HG03457 (cell line): ENCODE measurements around the gene GABBR2.
"Not testable (repeated sequence)": the region's sequence is repeated elsewhere in the genome, so short reads cannot be mapped to it uniquely, and the experiment has no call there.

Experiments
- ATAC-seq: cut with Tn5 transposase; IDR thresholded peaks from one replicate; pipeline ENCODE4 v1.9.1; 2021; ENCODE audit warnings: moderate number of reproducible peaks; ENCODE audit not compliant: unreplicated experiment

Gene GABBR2

DNA sequence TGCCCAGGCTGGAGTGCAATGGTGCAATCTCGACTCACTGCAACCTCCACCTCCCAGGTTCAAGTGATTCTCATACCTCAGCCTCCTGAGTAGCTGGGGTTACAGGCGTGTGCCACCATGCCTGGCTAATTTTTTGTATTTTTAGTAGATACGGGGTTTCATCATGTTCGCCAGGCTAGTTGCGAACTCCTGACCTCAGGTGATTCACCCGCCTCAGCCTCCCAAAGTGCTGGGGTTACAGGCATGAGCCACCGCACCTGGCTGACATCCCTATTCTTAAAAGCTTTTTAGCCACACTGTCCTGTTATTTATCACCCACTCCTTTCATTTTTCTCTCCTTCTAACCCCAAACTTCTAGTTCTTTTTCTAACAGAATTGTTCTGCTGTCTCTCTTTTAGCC is 425.6 kb downstream of the GABBR2 start:
- ATAC-seq = not testable (repeated sequence)

DNA sequence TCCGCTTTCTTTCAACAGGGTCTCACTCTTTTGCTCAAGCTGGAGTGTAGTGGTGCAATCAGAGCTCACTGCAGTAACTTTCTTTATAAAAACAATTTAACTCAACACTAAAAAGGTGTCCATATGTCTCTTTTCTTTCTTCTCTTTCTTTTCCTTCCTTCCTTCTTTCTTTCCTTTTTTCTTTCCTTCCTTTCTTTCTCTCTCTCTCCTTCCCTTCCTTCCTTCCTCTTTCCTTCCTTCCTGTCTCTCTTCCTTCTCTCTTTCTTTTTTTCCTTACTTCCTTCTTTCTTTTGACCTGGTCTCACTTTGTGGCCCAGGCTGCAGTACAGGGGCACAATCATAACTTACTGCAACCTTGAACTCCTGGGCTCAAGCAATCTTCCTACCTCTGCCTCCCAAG is 427.5 kb downstream of the GABBR2 start:
- ATAC-seq = no peak

DNA sequence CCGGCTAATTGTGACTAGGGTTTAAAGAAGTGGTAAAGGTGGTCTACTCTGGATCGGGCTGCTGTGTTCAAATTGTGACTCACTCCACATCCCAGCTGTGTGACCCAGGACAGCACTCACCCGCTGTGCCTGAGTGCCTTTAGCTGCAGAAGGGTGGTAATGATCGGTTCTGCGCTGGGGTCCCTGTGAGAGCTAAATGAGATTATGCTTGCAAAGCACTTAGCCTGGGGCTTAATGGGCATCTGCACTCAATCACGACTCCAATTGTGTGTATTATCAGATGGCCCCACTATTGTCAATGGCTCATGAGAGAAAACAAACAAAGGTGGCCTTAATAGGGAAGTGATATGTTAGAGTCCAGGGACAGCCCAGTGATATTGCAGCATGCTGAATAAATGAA is 428.2 kb downstream of the GABBR2 start:
- no peak for ATAC-seq

DNA sequence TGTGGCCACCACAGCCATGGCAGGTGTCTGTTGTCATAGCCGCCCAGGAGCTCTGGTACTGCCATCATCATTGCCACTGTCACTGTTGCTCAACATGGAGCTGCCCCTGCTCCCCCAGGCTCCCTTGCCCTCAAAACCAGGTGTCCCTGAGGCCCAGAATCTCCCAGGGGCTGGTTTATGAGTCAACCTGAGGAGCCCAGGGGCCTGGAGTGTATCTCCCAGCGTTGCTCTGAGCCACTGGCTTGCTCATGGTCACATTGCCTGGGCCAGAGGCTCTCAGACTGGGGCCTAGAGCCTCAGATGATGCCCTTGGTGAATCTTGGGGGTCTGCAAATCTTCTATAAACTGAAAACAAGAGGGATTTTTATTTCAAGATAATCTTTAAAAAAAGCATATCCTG is 428.6 kb downstream of the GABBR2 start:
- ATAC-seq = no peak

DNA sequence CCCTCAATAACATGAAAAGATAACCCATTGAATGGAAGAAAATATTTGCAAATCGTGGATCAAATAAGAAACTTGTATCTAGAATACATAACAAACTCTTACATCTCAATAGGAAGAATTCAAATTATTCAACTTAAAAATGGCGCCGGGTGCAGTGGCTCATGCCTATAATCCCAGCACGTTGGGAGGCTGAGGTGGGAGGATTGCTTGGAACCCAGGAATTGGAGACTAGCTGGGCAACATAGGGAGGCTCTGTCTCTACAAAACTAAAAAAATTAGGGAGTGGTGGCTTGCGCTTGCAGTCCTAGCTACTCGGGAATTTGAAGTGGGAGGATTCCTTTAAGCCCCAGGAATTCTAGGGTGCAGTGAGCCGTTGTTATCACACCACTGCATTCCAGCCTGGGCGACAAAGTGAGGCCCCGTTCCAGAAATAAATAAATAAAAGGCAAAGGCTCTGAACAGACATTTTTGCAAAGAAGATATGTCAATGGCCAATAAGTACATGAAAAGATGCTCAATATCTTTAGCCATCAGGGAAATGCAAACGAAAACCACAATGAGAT is 431.7 kb downstream of the GABBR2 start:
- no peak for ATAC-seq

DNA sequence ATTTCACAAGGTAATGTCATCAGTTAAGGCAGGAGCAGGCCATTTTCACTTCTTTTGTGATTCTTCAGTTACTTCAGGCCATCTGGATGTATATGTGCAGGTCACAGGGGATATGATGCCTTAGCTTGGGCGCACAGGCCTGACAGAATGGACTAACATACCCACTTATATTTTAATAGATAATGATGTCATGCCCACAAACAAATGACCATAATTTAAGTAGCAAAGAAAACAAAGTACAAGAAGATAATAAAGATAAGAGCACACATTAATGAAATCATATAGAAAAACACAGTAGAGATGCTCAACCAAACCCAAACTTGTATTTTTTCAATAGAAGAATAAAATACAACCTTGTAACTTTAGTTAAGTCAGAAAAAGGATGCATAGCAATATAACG is 433.6 kb downstream of the GABBR2 start:
- ATAC-seq = no peak

DNA sequence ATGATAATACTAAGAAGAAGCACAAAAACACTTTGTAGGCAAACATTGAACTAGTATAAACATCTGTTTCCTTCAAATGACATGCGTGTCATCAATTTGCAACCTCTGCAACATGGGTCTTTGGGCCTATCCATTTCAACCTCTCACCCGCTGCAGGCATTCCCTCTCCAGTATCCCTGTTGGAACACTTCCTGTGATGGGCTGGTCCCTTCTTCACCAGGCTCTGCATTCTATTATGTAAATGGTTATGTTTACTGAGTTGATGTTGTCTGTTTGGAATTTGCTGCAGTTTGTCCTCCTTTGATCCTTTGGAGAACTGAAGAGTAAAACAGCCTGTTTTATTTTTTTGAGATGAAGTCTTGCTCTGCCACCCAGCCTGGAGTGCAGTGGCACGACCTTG is 436.7 kb downstream of the GABBR2 start:
- ATAC-seq = no peak

DNA sequence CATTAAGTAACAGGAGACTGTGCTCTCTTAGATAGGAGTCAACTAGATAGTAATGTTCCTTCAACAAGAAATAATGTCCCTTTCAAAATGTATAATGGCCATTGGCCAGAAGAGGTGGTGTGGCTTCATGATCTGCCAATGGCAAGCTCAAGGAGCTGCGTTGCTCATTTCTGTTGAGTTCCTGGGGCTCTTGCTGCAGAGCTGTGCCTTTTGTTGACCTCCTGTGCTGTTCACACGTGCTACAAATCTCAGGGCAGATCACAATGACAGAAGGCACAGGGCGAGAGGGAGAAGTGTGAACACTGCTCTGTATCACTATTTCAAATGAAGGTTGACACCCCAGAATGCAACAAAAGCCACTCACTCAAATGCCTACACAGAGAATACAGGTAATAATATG is 437.3 kb downstream of the GABBR2 start:
- no peak for ATAC-seq

DNA sequence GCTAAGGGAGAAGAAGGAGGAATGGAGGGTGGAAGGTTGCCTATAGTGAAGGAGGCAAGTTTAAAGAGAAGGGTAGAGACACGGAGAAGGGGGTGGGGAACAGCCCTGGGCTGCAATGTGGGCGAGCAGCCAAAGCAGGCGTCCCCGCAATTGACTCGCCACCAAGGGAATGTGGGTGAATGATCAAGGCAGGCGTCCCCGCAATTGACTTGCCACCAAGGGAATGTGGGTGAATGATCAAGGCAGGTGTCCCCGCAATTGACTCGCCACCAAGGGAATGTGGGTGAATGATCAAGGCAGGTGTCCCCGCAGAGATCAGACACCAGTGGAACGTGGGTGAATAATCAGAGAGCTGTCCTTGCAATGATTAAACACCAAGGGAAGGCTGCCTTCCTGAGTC is 438.5 kb downstream of the GABBR2 start:
- not testable (repeated sequence) for ATAC-seq

DNA sequence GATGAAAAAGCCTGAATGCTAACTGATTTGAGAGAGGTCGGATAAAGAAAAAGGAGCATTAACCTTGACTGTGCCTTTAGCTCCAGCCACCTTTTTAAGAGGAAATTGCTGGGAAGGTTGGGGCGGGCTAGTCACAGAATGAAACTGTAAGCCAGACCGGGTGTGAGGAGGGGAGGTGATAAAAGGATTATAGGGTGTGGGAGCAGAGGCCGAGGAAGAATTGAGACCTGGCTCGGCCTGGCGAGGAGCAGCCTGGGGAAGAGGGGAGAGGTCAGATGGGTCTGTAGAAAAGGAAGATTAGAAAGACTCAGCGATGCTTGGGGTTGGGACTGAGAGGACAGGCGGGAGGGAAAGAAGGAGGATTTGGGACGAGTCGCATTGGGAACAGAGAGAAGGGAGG is 439.1 kb downstream of the GABBR2 start:
- ATAC-seq = not testable (repeated sequence)

DNA sequence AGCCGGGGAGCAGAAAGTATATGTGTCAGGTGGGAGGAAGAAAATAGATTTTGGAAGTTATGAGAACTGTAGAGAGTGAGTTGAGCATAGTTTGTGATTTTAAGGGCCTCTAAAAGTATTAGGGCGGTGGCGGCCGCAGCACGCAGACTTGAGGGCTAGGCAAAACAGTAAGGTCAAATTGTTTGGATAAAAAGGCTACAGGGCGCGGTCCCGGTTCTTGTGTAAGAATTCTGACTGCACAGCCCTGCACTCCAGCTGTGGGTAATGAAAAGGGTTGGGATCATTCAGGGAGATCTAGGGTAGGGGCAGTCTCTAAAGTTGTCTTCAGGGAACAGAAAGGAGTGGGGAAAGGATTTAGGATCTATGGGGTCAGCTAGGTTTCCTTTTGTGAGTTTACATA is 441.2 kb downstream of the GABBR2 start:
- ATAC-seq = not testable (repeated sequence)

DNA sequence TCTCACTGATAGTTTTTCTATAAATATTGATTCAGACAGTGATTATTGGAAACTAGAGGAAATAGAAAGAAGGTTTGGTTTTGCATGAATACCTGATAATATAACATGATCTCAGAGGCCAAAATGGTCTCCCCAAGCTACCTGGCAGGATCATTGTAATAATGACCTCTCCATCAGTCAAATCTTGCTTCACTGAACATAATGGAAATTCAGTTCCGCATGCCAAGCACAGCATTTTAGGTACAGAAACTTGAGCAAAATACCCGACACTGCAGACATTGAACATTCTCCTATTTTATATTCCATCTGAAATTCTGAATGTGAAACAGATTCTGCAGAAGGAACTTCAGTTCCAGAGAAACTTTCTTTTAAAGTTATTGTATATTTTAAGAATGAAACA is 444.2 kb downstream of the GABBR2 start:
- ATAC-seq = no peak

DNA sequence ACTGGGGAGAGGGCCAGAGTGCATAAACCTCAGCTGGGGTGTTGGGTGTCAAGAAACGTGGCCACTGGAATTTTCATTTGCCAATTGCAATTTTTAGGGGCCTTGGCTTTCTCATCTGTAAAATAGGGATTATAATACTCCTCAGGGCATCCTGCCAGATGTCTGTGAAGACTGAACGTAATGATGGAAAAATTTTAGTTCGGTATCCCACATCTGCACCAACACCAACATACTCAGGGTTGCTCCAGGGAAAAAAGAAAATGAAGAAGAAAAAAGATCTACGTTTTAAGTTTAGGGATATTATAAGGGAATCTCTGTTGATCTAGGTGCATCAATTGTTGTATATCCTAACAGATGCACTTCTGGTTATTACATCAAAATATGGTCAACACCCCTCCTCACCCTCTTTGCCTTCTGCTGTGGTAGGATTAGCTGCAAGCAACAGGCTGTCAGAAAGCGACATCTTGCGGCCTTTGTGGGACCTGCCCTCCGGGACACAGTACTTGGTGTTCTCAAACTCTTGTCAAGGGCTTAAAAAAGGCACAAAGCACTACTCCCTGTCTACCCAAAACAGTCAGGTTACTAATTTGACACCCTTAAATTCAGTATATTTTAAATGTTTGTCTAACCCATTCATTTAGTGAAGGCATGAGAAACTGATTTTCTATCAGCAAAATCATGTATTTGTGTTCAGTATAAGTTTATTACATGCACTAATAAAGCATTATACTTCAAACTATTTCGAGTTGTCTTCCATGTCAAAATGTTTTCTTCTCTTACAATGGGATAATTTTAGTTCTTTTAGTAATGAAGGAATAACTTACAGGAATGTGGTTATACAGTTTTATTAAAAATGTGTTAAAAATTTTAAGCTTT is 445.0 kb downstream of the GABBR2 start:
- ATAC-seq = no peak

DNA sequence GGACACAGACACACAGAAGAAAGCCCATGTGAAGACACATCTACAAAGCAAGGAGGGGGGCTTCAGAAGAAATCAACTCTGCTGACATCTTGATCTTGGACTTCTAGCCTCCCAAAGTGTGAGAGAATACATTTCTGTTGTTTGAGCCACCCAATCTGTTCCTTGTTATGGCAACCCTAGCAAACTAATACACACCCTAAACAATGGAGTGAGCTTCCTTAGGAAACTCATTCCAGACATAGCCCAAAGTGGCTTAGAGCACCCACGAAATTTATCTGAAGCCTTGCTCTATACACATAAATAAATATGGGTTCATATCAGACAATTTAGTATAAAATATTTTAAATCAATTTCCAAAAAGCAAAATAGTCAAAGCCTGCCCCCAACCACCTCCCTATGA is 445.7 kb downstream of the GABBR2 start:
- no peak for ATAC-seq

DNA sequence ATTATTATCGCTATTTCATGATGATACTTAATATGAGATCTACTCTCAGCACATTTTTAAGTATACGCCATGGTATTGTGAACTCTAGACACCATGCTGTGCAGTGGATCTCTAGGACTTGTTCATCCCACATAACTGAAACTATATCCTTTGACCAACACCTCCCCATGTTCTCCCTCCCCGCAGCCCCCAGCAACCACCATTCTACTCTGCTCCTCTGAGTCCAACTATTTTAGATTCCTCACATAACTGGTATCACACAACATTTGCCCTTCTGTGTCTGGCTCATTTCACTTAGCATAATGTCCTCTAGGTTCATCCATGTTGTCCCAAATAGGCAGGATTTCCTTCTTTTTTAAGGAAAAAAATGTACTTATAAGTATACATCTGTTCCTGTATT is 446.7 kb downstream of the GABBR2 start:
- ATAC-seq = no peak

DNA sequence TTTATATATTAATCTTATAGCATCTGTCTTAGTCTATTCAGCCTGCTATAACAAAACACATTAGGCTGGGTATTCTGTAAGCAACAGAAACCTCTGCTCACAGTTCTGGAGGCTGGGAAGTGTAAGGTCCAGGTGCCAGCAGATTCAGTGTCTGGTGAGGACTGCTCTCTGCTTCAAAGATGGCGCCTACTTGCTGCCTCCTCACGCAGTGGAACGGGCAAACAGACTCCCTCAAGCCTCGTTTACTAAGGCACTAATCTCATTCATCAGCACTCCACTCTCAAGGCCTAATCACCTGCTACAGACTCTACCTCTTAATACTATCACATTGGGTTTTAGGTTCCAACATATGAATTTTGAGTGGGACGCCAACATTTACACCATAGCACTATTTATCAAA is 448.1 kb downstream of the GABBR2 start:
- ATAC-seq = no peak

DNA sequence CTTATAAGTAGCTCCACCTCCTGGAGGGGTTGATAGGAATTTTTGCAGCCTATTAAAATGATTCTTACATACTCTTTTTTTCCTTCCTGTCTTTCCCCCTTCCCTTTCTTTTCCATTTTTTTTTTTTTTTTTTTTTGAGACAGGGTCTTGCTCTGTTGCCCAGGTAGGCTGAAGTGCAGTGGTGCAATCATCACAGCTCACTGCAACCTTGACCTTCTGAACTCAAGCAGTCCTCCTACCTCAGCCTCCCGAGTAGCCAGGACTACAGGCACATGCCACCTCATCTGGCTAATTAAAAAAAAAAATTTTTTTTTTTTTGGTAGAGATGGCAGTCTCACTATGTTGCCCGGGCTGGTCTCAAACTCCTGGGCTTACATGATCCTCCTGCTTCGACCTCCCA is 448.9 kb downstream of the GABBR2 start:
- no peak for ATAC-seq

DNA sequence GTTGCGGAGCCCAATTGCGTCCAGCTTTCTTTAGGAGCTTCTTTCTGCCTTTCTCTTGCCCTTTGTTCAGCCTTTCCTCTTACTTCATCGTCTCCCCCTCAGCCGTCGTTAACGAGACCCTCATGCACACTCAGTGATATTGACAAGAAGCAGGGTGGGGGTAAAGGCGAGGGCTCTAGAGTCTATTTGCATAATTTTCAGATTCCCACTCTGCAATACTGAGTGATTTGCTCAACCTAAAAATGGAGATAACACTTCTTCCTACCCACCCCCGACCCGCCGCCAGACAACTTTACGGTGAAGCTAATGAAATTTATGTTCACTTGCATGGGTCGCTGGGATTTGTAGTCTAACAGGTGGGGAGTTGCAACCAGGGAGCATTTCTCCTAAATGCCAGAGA is 452.0 kb downstream of the GABBR2 start:
- no peak for ATAC-seq

DNA sequence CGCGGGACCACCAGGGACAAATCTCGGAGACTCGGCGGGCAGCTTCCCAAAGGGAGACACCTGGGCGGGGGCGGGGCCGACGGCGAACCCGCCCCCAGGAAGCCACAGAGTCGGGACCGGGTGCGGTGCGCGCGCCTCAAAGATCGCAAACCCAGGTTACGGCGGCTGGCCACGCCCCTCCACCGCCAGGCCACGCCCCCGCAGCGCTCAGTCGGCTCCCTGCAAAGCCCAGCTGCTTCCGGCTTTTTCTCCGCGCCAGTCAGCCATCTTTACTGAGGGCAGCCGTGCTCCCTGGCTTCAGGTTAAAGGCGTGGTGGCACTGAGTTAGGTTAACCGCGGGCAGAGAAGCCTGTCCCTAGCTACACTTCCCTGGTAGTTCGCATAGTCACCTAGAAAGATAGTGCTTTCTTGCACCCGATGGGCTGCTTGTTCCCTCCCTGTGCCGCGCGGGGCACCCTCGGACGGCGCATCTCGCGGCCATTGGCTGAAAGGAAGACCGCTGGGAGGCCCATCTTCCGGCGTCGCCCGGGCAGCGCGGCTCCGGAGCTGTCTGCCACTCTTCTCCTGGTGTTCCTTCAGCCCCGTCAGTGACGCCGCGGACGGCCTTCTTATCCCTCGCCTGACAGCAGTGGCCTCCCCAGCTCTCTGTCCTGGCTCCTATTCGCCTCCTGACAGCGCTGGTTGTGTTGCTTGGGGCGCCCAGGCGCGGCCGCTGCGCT is 453.0 kb downstream of the GABBR2 start, which contains the start of gene TBC1D2:
TSS of gene TBC1D2 (minus strand) at position 72 of the 719 bp plus-strand sequence. CDS start 108 bp downstream, outside the sequence.
- ATAC-seq = peak; percentile 76

DNA sequence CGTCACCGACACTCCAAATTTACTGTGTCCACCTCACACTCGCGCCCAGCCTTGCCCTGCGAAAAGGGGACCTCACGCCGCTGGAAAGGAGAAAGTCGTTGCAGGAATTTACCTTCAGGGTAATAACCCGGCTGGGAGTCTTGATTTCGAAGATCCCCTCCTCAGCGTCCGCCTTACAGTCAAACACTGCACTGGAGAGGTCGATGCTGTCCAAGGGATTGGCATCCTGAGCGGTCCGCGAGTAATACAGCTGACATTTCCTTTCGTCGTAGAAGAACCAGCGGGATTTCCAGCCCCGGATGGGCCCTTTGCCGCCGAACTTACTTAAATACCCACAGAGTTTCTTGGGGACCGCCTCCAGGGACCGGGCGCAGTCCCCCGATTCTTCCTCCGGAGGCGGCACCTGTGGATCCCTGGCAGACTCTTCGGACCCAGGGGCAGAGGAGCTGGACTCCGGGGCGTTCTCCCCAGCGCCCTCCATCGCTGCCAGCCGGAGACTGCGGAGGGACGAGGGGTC is 453.6 kb downstream of the GABBR2 start:
- ATAC-seq = no peak

DNA sequence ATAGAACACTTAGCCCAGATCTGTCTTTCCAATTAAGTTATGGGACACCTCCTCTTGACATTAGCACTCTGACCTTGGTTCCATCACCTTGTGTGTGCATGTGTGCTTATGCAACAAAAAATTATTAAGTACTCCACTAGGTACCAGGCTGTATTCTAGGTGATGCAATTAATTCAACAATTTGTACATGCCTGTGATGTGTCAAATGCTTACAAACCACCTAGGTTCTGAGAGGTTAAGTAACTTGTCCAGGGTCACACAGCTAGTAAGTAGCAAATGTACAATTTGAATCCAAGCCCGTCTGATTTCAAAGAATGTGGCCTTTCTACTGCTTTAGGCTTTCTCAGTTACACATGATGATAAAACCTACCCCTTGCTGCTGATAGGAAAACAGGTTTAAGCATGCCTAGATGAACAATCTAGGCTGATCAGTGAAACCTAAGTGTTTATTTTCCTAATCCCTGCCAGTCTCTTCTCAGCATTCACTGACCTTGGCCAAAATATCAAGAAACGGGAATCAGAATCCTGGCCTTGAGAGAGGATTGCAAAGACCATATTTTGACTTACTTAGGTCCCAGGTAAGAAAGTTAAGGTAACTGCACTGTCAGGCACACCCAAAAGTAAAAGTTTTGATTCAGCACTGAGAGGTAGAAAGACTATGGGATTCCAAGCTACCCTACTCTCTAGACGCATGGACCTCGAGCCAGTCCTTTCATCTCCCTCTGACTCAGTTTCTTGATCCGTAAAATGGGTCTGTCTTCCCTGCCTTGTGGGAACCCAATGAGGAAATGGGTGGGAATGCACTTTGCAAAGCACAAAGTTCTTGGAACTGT is 454.3 kb downstream of the GABBR2 start:
- ATAC-seq = no peak
